Activated CD4-positive, alpha-beta T cell treated with anti-CD3 and anti-CD28 coated beads, Interleukin-2, Interleukin-4, amounts not matched to agents 100 ng/mL and 50 ng/mL, durations not matched to agents 16 hours and 8 hours (primary cell): Measurements from ENCODE around the gene ARPC5L.
"Not testable (repeated sequence)": the region's sequence is repeated elsewhere in the genome, so short reads cannot be mapped to it uniquely, and the experiment has no call there.

Source experiments
- DNase-seq: peaks from one replicate; pipeline ENCODE4 v3.0.0-alpha.2; 2020; ENCODE audit warnings: low spot score

ARPC5L gene

GRCh38 chr9:124841075-124841821 is 20.7 kb upstream of the ARPC5L start:
- no peak for DNase-seq

GRCh38 chr9:124843456-124844034 is 18.4 kb upstream of the ARPC5L start:
- no peak for DNase-seq

GRCh38 chr9:124844291-124844690 is 17.6 kb upstream of the ARPC5L start:
- DNase-seq: no peak

- DNase-seq: not testable (repeated sequence)
These were observed 15.5 kb upstream of the ARPC5L start for GRCh38 chr9:124846467-124846866.

- DNase-seq: no peak
These were observed 15.0 kb upstream of the ARPC5L start for GRCh38 chr9:124846969-124847368.

GRCh38 chr9:124849801-124850200 is 12.1 kb upstream of the ARPC5L start:
- no peak for DNase-seq

GRCh38 chr9:124852121-124852828 is 9.7 kb upstream of the ARPC5L start:
- no peak for DNase-seq

GRCh38 chr9:124852829-124853531 is 8.9 kb upstream of the ARPC5L start, which contains the start of gene WDR38:
Gene WDR38, plus strand, starts transcription at chr9:124853460. Its CDS starts 72 bp downstream, at chr9:124853532.
- peak; percentile 78 for DNase-seq

GRCh38 chr9:124853605-124854143 is 8.3 kb upstream of the ARPC5L start:
- DNase-seq: no peak

- DNase-seq: no peak
These were observed 7.8 kb upstream of the ARPC5L start for GRCh38 chr9:124854161-124854560.

- DNase-seq: no peak
These were observed 7.1 kb upstream of the ARPC5L start for GRCh38 chr9:124854822-124855221.

- no peak for DNase-seq
These were observed 6.4 kb upstream of the ARPC5L start for GRCh38 chr9:124855566-124855943.

- no peak for DNase-seq
These were observed 5.8 kb upstream of the ARPC5L start for GRCh38 chr9:124855944-124856765.

GRCh38 chr9:124857533-124858162 is 4.3 kb upstream of the ARPC5L start:
- no peak for DNase-seq

- no peak for DNase-seq
These were observed 3.4 kb upstream of the ARPC5L start for GRCh38 chr9:124858330-124859046.

- no peak for DNase-seq
These were observed 1.9 kb upstream of the ARPC5L start for GRCh38 chr9:124859803-124860581.

- no peak for DNase-seq
These were observed 1.2 kb upstream of the ARPC5L start for GRCh38 chr9:124860582-124861341.

- no peak for DNase-seq
These were observed 1.5 kb downstream of the ARPC5L start for GRCh38 chr9:124863371-124863871.
